ENCODE measurements around the gene PCSK7.
A peak's percentile ranks its signal among the peaks of the same experiment; 100 is the strongest.

Gene PCSK7

GRCh38 chr11:117230999-117231841 lies 653 bp downstream of the PCSK7 start:
- no peak for DNase-seq

GRCh38 chr11:117230286-117230961 lies 1.4 kb downstream of the PCSK7 start:
- no peak for DNase-seq

GRCh38 chr11:117229931-117230285 lies 2.0 kb downstream of the PCSK7 start:
- no peak for DNase-seq

DNA sequence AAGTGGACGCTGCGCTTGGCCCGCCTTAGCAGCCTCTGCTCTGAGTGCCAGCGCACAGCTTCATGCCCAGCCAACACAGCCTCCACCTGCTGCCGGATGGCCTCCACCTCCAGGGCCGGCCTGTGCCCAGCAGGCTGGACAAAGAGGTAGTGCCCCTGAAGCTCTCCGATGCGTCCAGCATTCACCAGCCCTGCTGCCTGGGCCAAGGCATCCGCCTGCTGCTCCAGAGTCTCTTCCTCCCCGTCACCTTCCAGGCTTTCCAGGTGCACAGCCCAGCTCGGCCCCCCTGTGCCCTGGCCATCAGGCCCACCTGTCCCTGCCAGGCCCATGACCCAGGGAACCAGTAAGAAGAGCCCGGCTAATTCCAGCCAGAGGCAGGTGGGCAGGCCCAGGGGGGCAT lies 2.5 kb downstream of the PCSK7 start:
- DNase-seq, result no peak

DNA sequence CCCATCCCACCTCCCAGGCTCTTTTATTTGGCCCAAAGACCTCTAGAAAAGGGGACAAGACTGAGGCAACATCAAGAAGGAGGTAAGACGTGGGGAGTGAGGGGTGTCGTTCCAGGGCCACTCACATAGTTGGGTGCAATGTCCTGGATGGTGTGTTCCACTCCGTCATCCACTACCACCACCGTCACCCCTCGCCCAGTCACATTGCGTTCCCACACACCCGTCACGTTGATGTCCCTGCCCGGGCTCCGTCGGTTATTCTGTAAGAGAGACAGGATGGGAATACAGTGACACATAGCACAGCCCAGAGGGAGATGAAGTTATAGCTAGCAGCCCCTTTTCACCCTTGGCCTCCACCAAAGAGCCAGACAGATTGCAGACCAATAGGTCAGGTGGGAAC lies 3.8 kb downstream of the PCSK7 start:
- DNase-seq, result no peak

DNA sequence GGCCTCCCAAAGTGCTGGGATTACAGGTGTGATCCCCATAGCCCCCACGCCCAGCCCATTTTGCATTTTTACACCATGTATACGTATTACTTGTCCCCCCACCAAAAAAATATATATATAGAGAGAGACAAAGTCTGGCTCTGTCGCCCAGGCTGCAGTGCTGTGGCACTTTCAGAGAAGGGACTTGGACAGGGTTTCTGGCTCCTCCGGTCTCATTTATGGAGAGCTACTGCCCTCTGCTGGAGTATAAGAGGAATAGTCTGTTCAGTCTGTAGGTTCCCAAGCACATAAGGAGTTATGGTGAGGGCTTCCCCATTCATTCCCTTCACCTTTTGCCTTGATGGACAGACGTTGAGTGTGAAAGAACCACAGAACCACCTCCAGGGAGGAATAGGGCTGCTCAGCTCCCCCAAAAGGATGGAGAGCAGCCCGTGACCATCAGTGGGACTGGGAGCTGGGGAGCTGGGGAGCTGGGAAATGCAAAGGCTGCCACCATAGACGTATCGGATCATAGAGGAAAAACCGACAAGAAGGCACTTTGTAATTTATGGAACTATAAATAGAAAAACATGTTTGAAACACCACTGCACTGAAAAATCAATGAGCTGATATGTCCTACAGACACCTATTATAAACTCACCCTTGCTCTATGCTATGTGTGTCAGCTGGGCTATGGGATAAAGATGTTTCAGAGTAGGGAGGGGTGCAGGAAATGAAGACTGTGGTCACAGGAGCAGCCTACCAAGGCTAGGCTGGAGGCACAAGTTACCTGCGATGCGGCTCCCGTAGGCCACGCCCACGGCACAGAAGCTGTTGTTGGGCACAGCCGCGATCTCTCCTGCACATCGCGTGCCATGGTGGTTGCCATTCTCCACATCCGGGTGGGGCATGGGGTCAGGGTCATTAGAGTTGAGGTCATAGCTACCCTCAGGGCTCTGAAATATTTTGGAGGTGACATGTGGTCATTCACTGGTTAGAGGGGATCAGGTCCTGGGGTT lies 5.2 kb downstream of the PCSK7 start:
- peak; percentile 28 for DNase-seq

DNA sequence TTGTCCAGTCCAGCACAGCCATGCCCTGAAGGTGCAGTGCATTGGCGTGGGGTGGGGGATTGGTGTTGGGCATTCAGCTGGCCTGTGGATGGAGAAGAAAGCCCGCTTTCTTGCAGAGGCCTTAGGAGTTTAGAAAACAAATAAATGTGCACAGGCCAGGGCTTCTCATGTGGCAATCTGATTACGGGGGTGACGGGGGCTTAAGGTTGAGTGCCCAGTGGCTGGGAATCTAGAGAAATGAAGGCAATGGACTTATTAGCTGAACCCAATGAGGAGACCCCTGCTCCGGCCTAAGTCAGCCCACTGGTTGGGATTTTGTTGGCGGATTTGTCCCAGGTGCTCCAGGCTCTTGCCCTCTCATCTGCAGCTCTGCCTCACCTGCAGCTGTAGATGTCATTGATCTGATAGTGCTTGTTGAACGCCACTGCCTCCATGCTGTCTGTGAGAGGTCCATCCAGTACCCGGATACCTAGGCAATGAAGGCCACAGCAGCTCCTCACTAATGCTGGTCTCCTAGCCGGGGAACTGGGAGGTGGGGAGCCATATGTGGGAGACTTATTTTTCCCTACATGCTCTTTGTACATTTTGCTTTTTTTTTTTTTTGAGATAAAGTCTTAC lies 6.2 kb downstream of the PCSK7 start:
- no peak for DNase-seq

DNA sequence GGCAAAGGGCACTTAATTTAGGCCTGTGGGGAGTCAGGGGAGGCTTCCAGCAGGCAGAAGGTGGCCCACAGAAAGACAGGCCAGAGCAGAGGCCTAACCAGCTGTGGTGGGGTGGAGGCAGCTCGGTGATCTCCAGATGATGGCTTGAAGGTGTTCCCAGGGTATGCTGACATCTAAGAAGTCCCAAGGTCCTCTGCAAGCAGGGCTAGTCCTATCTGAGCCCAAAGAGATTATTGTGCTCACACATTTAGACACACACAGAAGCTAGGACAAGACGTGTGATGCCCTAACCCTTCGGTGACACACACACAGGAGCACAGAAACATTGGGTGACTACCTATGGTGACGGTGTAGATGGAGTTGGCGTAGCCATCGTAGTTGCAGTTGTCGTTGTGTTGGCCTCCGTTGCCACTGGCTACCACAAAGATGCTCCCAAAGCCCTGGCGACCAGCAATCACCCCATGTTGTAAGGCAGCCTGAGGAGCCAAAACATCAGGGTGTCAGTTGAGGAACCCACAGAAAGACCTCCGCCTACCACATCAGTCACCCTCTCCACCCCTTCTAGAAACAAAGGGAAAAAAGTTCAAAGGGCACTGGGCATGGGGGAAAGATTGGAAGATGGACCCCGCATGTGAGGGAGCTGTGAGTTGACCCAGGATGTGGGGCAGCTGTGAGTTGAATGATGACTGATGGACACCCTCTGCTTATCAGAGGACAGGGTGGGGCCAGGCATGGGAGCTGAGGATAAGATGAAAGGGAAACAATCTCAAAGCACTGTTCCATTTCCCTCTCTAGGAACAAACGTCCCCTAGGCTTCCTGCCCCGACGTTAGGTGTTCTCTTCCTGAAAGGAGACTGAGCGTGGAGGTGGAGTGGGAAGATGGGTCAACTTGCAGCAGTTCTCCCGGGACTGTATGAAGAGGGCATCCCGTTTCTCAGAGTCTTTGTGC lies 7.9 kb downstream of the PCSK7 start:
- no peak for DNase-seq

DNA sequence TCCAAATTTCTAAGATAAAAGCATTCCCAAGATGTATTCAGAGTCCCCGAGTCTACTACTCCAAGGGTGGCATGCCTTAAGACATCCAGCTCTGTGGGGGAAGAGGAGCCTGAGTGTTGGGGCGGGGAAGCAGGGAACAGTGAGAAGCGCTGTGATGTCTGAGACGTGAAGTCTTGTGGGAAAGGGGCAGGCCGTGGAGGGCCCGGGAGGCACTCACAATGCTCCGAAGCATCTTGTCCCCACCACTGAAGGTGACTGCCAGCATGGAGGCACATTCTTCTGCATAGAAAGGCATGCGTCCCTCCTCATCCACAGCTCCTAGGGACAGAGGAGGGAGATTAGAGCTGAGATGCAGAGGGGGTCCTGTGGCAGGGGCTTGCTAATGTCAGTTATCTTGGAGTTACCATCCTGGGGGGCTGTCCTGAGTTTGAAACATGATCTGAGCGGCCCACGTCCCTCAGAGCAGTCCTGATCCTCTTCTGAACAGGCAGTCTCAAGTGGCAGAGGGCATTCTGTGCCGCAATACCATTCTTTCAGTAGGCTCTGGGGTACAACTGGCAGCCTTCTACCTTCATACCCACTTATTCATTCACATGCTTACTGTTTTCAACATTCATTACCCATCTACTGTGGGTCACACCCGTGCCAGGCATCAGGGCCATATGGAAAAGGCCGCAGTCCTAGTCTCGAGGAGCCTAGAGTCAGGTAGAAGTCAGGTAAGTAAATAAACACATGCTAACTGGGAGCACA lies 8.7 kb downstream of the PCSK7 start:
- DNase-seq, result no peak

DNA sequence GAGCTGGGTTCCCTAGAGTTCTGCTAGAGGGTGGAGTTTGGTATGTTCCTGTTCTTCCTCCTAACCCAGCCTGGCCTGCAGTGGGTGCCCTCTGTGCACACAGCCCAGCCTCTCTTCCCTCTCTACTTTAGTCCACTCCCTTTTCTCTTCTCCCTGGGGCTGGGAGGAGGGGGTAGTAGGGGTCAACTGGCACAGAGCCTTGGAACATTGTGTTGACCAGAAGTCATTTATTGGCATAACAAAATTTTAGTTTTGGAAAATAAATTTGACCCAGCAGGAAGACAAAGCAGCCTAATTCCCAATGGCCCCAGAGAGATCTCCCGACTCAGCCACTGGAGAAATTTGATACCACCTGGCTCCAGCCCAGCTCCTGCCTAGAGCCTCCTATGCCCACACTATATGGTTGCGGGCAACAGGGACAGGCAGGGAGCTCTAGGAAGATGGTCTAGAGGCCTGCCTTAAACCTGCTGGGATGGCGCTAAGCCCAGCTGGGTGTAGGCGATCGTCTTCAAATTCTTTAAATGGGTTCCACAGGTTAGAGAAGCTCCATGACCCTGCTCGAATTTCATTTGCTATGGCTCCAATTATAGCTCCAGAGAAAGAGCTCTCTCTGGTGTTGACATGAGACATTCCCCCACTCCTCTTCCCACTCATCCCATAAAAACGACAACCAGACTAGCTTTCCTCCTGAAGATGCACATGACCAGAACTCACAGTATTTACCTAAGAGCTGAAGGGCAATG lies 9.9 kb downstream of the PCSK7 start:
- peak; percentile 60 for DNase-seq

- DNase-seq, result no peak
These were observed 10.7 kb downstream of the PCSK7 start for GRCh38 chr11:117220999-117221774.

DNA sequence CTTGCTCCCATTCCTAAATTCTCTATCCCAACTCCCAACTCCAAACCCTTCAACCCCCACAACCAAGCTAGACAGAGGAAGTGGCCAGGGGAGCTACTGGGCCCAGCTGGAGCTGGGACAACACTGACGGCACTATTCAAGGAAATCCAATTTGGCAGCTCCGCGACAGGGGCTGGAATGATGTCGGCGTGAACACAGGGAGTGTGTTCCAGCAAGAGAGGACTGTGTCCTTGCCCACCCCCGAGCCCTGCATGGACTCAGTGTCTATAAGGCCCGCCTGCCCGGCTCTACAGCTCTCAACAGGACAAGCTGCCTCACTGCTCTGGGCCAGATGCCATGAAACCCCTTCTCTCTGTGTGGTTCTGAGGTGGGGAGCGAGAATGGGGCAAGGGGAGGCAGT lies 11.3 kb downstream of the PCSK7 start:
- no peak for DNase-seq

- no peak for DNase-seq
These were observed 11.9 kb downstream of the PCSK7 start for GRCh38 chr11:117219995-117220394.

GRCh38 chr11:117219455-117219854 lies 12.4 kb downstream of the PCSK7 start:
- DNase-seq, result no peak

DNA sequence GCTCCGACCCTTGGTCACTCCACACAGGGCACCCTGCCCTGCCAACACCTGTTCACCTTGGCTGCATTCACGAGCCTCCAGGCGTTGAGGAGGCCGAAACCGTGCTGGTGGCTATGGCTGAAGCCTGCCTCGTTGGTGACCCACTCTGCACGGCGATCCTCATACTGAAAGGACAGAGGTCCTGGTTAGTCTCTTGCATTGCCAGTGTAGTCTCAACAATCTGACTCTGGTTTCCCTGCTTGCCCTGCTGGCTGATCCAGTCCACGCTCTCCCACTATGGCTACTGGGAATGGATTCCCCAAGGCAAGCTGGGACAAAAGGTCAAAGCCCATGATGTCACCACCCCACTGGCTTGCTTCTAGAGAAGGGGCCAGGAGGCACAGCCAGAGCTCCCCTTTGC lies 12.9 kb downstream of the PCSK7 start:
- DNase-seq, result no peak

- no peak for DNase-seq
These were observed 13.5 kb downstream of the PCSK7 start for GRCh38 chr11:117218133-117218915.

- no peak for DNase-seq
These were observed 14.5 kb downstream of the PCSK7 start for GRCh38 chr11:117217141-117218084.
